GM19351 (cell line): Measurements from ENCODE around the gene ARSI.

ENCODE experiments used
- ATAC-seq: cut with Tn5 transposase; IDR thresholded peaks from one replicate; pipeline ENCODE4 v1.9.1; 2021; ENCODE audit warnings: mild to moderate bottlenecking, moderate library complexity; ENCODE audit not compliant: unreplicated experiment

ARSI gene

GRCh38 chr5:150302301-150303069 is at the start of gene ARSI:
TSS of gene ARSI (minus strand) at chr5:150302905. CDS start at chr5:150302373, 532 bp downstream.
- ATAC-seq: no peak

DNA sequence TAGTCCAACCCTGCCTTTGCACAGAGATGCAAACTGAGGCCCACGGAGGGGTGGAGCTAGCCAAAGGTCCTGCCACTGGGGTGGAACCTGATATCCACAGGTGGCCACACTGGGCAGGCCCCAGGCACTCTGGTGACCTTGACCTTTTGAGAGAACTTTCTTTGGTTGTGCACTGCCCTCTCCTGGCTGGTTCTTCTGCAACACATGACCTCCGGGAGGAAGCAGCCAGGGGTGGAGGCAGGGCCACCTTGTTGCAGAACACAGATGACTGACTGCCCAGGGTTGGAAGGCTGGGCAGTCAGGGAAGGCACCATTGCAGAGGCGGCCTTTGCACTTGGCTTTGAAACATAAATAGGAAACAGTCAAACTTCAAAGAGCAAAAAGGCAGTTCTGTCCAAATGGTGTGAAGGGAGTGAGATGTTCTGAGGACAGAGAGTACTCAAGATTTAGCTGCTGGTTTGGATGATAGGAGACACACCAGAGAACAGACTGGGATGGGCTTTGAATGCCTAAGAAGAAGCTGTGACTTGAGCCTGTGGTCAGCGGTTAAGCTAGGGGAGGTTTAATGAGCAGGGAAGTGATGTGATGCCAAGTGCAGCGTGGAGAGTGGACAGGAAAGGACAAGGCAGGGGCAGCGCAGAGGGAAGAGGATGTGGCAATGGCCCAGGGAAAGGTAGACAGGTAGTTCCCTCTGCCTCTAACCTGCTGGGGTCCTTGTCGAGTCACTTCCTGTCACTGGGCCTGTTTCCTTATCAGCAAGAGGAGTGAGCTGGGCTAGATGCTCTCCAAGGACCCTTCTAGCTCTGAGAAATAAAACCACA is 48.0 kb upstream of the ARSI start:
- ATAC-seq: peak; percentile 100

GRCh38 chr5:150349681-150350275 is 47.1 kb upstream of the ARSI start:
- ATAC-seq: no peak

GRCh38 chr5:150347451-150347850 is 44.7 kb upstream of the ARSI start:
- ATAC-seq: no peak

- no peak for ATAC-seq
These were observed 44.3 kb upstream of the ARSI start for GRCh38 chr5:150347003-150347402.

- no peak for ATAC-seq
These were observed 43.9 kb upstream of the ARSI start for GRCh38 chr5:150346592-150346991.

GRCh38 chr5:150345716-150346115 is 43.0 kb upstream of the ARSI start:
- ATAC-seq: no peak

GRCh38 chr5:150343994-150344631 is 41.4 kb upstream of the ARSI start:
- no peak for ATAC-seq

DNA sequence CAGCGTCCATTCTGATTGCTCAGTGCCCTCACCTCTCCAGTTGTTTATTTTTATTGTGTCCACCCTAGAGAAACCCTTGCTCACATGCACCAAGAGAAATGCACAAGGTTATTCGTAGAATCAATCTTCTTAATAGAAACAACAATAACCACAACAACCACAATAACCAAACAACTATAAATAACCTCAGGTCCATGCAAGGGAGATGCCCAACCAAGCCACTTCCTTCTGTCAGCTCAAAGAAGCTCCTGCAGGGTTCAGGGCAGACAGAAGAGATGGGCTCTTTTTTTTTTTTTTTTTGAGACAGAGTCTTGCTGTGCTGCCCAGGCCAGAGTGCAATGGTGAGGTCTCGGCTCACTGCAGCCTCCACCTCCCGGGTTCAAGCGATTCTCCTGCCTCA is 39.9 kb upstream of the ARSI start:
- ATAC-seq: no peak

DNA sequence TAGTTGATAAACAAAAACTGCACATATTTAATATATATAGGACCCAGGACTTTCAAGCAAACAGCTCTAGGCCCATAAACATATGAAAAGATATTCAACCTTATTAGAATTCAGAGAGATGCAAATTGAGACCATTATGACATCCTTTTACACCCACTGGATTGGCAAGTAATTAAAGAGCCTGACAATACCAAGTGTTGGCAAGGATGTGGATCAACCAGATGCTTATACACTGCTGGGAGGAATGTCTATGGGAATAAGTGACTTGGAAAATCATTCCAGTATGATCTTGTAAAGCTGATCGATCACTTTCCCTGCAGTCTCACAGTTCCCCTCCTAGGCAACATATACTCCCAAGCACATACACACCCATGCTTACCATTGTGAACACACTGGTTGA is 39.3 kb upstream of the ARSI start:
- ATAC-seq: no peak

DNA sequence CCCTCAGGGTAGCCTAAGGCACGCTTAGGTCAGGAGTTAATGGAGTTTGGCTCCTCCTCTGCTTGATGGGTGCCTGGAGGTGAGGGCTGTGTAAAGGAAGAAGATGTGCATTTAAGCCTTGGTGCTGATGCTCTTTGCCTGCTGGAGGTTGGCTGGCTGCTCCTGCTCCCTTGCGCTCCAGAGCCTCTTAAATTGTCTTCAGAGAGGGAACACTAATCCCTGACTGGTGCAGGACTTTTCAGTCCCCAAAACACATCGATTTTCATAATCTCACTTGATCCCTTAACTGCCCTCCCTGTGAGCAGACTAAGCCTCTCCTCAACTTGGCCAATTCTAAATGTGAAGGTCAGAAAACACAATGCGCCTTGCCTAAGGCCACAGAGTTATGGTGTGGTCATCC is 38.6 kb upstream of the ARSI start:
- ATAC-seq: no peak

GRCh38 chr5:150340614-150341255 is 38.0 kb upstream of the ARSI start:
- ATAC-seq: no peak

DNA sequence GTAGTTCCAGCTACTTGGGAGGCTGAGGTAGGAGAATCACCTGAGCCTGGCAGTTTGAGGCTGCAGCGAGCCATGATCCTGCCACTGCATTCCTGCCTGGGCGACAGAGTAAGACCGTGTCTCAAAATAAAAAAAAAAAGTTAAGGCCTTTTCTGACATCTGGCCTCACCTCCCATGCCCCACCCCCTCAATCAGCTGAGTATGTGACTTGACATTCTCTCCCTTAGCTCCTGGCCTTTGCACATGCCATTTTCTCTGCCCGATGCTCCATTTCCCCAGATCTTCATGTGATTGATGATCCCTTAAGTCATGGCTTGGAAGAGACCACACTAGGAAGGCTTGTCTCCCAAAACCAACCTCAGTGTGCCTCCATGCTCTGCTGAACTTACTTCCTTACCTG is 37.1 kb upstream of the ARSI start:
- ATAC-seq: no peak

- no peak for ATAC-seq
These were observed 36.5 kb upstream of the ARSI start for GRCh38 chr5:150339165-150339564.

GRCh38 chr5:150338546-150338945 is 35.8 kb upstream of the ARSI start:
- no peak for ATAC-seq

- ATAC-seq: no peak
These were observed 33.1 kb upstream of the ARSI start for GRCh38 chr5:150335778-150336177.

DNA sequence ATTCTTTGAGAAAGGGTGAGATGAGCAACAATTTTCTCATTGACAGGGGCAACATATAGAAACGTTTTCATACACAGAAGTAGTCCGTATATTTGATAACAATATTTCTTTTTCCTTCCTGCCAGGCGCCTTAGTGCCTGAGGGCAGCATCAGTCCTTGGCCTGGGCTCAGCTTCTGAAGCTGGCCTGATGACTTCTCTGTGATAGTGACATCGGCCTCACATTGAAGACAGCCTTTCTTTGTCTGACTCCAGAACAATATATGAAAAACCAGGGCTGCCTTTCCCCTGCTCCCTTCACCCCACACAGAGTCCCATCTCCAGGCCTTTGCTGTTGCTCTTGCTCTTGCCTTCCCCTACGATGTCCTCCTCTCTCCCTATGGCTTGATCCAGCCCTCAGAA is 30.7 kb upstream of the ARSI start:
- ATAC-seq: no peak

DNA sequence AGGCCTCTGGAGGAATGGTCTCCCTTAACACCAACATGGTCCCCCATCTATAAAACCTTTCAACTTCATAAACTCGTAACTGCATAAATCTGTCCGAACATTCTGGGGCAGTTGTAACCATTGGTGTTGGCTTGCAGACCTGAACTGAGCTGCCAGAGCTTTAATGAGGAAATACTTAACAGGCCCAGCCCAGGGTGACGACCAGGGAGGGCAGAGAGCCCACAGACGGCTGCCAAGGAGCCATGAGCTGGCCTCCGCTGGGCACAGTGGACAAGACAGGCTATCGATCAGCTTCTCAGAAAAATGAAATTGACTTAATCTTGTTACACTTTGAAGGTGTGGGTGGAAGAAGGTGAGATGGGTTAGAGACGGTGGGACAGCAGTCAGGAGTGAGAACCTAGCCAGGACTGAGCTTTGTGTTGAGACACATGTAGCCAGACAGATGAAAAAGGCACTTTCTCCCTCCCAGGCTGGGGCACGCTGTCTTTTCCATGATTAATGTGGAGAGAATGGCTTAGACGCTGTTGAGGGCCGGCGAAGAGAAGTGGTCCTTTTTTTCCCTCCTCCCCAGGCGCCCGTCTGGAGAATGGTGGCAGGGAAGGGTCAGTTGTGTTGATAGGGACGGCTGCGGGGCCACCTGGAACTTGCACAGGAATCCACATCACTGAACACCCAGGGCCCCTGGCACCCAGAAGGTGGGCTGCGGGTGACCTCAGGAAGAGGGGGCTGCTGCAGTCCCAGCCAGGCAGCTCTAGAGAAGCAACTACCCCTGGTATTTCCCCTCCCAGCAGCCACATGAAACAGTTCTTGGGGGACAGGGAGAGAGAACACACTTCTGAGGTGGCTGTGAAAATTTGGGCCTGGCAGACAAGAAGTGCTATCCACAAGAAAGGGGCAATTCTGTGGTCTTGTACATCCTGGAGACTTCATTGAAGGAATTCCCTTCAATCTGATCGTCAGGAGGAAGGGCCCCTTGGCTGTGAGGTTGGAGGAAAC is 27.5 kb upstream of the ARSI start:
- ATAC-seq: no peak

- ATAC-seq: no peak
These were observed 26.3 kb upstream of the ARSI start for GRCh38 chr5:150329038-150329437.

GRCh38 chr5:150328515-150328914 is 25.8 kb upstream of the ARSI start:
- ATAC-seq: no peak
